SK-N-MC (cell line): Measurements from ENCODE around the gene ITGAV.

Experiments
- EZH2 ChIP-seq: fragments of 200-600 bp; sonication (generic); IDR thresholded peaks from one replicate; pipeline ENCODE4 v1.6.1; 2017; ENCODE audit warnings: antibody characterized with exemption
- POLR2AphosphoS5 ChIP-seq: IDR thresholded peaks from 2 replicates; pipeline ENCODE4 v1.6.1; 2012; ENCODE audit warnings: mild to moderate bottlenecking, low read depth, low read length, borderline replicate concordance

- TF ChIP-seq POLR2AphosphoS5: no peak
- TF ChIP-seq EZH2: no peak
Measured at GRCh38 chr2:186569897-186570296, 20.0 kb upstream of the ITGAV start.
